ENCODE measurements around the gene TFF3. TPM values are rescaled to one million over a fixed set of nuclear protein-coding genes. Genes with fewer than 3 reads are reported as not detected.

The TFF3 gene
- polyA plus RNA-seq, 1 experiment = not detected

DNA sequence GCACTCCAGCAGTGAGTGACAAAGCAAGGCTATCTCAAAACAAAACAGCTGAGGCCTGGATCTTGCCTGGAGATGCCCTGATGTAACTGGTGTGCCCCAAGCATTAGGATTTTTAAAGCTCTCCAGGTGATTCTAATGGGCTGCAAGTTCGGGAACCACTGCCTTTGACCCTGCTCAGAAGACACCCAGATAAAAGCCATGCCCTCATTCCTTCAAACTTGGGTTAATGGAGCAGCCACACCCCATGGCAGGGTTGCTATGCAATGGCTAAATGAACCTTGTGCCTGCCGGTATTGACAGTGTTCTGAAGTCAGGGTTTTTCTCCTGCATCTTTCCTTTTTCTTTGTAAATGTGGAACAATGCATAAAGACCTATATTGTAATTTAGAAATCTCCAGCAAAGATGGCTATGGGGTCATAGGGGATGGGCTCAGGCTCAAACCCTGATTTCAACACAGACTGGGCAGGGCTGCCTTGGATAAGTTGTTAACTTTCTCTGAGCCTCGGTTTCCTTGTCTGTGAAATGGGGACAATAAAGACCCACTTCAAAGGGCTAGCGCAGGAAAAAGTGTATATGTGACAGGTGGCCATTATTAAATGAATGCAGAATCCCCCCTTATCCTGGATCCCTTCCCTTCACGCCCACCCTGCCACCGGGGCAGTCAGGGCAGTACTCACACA lies 453 bp downstream of the TFF3 start:
- ChIA-PET CTCF (no interaction called here), POLR2A (interaction anchor here (0.6 kb wide), 1 partner anchor 61 kb away, joined by 10 read pairs; no protein-coding TSS in a partner anchor)

DNA sequence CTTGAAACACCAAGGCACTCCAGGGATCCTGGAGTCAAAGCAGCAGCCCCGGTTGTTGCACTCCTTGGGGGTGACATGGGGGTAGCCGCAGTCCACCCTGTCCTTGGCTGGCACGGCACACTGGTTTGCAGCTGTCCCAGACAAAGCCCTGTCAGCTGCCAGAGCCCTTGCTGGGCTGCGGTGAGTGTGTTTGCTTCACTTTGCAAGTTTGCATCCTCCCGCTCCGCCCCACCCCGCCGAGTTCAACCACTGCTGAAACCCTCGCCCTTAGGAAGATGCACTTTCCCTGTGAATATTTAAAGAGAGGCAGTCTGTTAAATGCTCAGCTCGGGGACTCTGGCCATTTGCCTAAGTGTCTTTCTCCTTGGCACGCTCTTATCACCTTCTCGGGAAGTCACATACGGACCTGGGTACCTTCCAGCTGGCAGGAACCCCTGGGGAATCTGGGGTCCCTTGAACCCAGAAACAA lies 1.7 kb downstream of the TFF3 start:
- H3K27me3 ChIP-seq (ENCODE audit: control insufficient read depth, insufficient read depth, low read length) = peaks cover 17% of the 10 kb centered on the region
- H3K9me3 ChIP-seq (ENCODE audit: control insufficient read depth, insufficient read depth, low read length) = no peaks in the 10 kb centered on the region; the same call in 1 of the 2 replicates
- ChIA-PET CTCF (no interaction called here), POLR2A (no interaction called here)
- no peak overlapping the region for H3K27ac ChIP-seq (ENCODE audit: low read depth, low read length)
- H3K4me3 ChIP-seq (ENCODE audit: low read depth, low read length) = no peak overlapping the region
- DNase-seq (ENCODE audit: low read depth, low spot score) = no peak
- TF ChIP-seq, protein P1, sequence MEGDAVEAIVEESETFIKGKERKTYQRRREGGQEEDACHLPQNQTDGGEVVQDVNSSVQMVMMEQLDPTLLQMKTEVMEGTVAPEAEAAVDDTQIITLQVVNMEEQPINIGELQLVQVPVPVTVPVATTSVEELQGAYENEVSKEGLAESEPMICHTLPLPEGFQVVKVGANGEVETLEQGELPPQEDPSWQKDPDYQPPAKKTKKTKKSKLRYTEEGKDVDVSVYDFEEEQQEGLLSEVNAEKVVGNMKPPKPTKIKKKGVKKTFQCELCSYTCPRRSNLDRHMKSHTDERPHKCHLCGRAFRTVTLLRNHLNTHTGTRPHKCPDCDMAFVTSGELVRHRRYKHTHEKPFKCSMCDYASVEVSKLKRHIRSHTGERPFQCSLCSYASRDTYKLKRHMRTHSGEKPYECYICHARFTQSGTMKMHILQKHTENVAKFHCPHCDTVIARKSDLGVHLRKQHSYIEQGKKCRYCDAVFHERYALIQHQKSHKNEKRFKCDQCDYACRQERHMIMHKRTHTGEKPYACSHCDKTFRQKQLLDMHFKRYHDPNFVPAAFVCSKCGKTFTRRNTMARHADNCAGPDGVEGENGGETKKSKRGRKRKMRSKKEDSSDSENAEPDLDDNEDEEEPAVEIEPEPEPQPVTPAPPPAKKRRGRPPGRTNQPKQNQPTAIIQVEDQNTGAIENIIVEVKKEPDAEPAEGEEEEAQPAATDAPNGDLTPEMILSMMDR (IDR thresholded peaks at IDR 0.05; ENCODE audit: low read depth, low read length) = no peak

More for the DNA sequence above, 453 bp downstream of the TFF3 start:
- no peak overlapping the region for H3K27ac ChIP-seq (ENCODE audit: low read depth, low read length)
- no peak for DNase-seq (ENCODE audit: low read depth, low spot score)
- no peak overlapping the region for H3K4me3 ChIP-seq (ENCODE audit: low read depth, low read length)
- no peaks in the 10 kb centered on the region; the same call in 1 of the 2 replicates for H3K9me3 ChIP-seq (ENCODE audit: control insufficient read depth, insufficient read depth, low read length)
- TF ChIP-seq, protein P1 (IDR thresholded peaks at IDR 0.05; ENCODE audit: low read depth, low read length) = no peak
- H3K27me3 ChIP-seq (ENCODE audit: control insufficient read depth, insufficient read depth, low read length) = peaks cover 14% of the 10 kb centered on the region

DNA sequence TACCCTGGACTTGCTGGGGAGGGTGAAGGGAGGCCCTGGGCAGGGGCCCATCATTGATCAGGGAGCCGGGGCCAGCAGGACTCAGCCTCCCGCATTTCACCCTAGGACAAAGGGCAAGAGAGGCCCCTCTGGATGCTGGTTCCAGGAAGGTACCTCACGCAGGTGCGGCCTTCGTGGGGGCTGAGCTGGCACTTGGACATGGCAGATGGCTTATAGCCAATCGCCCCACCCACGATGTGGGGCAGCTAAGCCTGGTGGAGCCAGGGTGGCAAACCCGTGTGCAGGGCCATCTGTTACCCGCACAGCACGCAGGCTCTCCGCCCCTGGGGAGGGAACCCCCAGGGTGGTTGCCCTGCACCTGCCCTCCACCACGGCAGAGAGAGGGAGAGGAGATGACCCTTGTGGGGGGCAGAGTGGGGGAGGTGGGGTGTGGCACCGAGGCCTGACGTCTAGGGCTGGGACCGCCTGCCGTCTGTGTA lies 2.5 kb downstream of the TFF3 start:
- DNase-seq (ENCODE audit: low read depth, low spot score) = no peak
- Histone ChIP-seq H3K27me3 (ENCODE audit: control insufficient read depth, insufficient read depth, low read length) (peaks cover 17% of the 10 kb centered on the region), H3K4me3 (ENCODE audit: low read depth, low read length) (no peak overlapping the region), H3K9me3 (ENCODE audit: control insufficient read depth, insufficient read depth, low read length) (no peaks in the 10 kb centered on the region; the same call in 1 of the 2 replicates), H3K27ac (ENCODE audit: low read depth, low read length) (no peak overlapping the region)
- POLR2A ChIA-PET = no interaction called here
- CTCF ChIA-PET = no interaction called here
- TF ChIP-seq, protein P1 (IDR thresholded peaks at IDR 0.05; ENCODE audit: low read depth, low read length) = no peak

DNA sequence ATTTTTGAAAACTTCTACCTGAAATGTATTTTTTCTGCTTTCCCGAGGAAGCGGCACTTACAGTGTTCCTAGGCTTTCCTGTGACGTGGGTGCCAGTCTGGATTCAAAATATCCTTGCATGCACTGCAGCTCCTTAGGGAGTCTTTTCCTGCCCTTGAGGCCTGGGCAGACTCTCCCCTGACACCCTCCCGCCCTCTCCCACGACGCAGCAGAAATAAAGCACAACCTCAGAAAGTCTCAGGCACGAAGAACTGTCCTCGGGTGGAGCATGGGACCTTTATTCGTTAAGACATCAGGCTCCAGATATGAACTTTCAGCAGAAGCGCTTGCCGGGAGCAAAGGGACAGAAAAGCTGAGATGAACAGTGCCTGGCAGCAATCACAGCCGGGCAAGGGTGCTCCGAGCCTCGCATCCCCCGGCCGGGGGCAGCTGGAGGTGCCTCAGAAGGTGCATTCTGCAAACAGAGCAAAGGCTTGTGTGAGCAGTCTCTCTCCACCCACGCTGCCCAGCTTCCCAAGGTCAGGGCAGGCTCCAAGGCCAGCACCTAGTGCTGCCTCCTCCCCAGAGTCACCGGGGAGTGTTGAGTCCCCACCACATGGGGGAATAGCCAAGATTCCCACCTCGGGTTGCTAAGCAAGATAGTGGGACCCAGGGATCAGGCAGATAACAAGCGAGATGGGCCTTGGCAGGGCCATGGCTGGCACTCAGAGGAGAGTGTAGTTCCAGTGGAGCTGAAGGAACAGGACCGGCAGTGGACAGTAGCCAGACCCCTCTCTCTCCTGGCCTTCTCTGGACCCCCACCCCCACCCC lies 3.2 kb downstream of the TFF3 start:
- TF ChIP-seq, protein P1 (IDR thresholded peaks at IDR 0.05; ENCODE audit: low read depth, low read length) = no peak
- Histone ChIP-seq H3K4me3 (ENCODE audit: low read depth, low read length) (no peak overlapping the region), H3K9me3 (ENCODE audit: control insufficient read depth, insufficient read depth, low read length) (no peaks in the 10 kb centered on the region), H3K27ac (ENCODE audit: low read depth, low read length) (no peak overlapping the region), H3K27me3 (ENCODE audit: control insufficient read depth, insufficient read depth, low read length) (peaks cover 17% of the 10 kb centered on the region)
- CTCF ChIA-PET = interaction anchor here (0.7 kb wide), 1 partner anchor 164 kb away, joined by 3 read pairs; no protein-coding TSS in a partner anchor
- POLR2A ChIA-PET = no interaction called here
- no peak for DNase-seq (ENCODE audit: low read depth, low spot score)

All from AG04450 (cell line).